Measurements from ENCODE around the gene PLA2G2F.

DNA sequence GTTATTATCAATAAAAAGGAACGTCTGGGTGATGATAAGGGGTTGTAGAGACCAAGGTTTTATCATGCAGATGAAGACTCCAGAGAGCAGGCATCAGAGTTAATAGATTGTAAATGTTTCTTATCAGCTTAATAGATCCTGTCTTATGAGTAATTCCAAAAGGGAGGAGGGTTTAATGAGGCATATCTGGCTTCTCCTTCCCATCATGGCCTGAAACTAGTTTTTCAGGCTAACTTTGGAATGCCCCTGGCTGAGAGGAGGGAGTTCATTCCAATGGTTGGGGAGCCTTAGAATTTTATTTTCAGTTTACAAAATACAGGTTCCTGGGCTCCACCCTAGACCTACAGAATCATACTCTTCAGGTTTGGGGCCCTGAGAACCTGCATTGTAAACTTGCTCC lies 33.3 kb upstream of the PLA2G2F start:
- TF ChIP-seq POLR2A (IDR thresholded peaks at IDR 0.05; ENCODE audit: low read length), result no peak
- TF ChIP-seq GATA1 (IDR thresholded peaks at IDR 0.05; ENCODE audit: low read depth, low read length), result no peak

Measured in erythroblast (primary cell).